Esophagus squamous epithelium (tissue), 4 donors: ENCODE measurements around the gene GPR151.

Source experiments
- CTCF ChIP-seq, 6 experiments: fragments of 450-650 bp in 4 of 6; fragments of 200-600 bp in 2 of 6; sonication (generic) in 2 of 6; IDR thresholded peaks; one replicate each; pipeline ENCODE4 v1.5.1; 2016 to 2019; ENCODE audit warnings: antibody characterized with exemption in 6 of 6, mild to moderate bottlenecking in 4 of 6, moderate library complexity in 4 of 6
- POLR2A ChIP-seq, 4 donors: fragments of 450-650 bp; IDR thresholded peaks; one replicate each; pipeline ENCODE4 v1.6.1; 2017; ENCODE audit warnings: antibody characterized with exemption in 4 of 4, mild to moderate bottlenecking in 4 of 4, moderate library complexity in 3 of 4

GRCh38 chr5:146520731-146521130, 4.7 kb upstream of the GPR151 start:
- TF ChIP-seq CTCF (IDR thresholded peaks at IDR 0.05), result no peak
- TF ChIP-seq POLR2A (IDR thresholded peaks at IDR 0.05), result no peak
